ENCODE data around the gene ZNF586.
"Not testable (repeated sequence)": the region's sequence is repeated elsewhere in the genome, so short reads cannot be mapped to it uniquely, and the experiment has no call there.

The ZNF586 gene

GRCh38 chr19:57769345-57770131, at the start of gene ZNF586:
ZNF586 (plus strand) TSS chr19:57769676; CDS start chr19:57769843, 167 bp downstream.
- peak; percentile 78 for DNase-seq

DNA sequence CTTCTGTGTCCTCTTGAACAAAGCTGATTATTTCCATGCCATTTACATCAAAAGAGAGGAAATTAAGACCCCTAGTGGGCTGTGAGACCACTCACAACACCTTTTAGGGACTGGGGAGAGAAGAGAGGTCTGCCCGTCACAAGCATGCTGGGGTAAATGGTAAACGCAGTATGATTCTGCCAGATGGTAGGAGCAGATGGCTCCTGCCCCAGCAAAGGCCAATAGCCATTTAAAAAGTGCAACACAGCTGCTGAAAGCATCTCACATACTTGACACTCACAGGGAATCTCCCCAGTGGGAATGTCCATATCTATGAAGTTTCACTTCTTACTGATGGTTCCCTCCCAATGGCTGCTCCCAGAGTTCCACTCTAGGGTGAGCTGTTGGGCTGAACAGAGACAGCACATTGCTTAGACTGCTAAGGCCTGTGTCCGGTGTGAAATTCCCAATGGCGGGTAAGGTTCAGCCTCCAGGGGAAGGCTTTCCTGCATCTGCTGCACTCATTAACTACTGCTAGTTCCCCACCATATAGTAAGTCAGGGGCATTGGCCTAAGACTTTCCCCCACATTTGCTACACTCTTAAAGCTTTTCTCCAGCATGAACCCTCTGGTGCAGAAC, 49.5 kb upstream of the ZNF586 start:
- no peak for DNase-seq

DNA sequence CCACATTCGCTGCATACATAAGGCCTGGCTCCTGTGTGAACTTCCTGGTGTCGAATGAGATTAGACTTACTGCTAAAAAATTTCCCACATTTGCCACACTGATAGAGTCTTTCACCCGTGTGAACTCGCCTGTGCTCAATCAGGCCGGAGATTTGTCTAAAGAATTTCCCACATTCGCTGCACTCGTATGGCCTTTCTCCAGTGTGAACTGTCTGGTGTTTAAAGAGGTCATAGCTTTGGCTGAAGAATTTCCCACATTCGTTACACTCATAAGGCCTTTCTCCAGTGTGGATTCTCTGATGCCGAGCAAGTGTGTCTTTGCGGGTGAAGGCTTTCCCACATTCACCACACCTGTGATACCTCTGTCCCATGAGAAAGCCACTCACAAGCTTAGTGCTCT, 48.6 kb upstream of the ZNF586 start:
- DNase-seq, result no peak

GRCh38 chr19:57738320-57738719, 31.2 kb upstream of the ZNF586 start:
- DNase-seq, result peak; percentile 38

DNA sequence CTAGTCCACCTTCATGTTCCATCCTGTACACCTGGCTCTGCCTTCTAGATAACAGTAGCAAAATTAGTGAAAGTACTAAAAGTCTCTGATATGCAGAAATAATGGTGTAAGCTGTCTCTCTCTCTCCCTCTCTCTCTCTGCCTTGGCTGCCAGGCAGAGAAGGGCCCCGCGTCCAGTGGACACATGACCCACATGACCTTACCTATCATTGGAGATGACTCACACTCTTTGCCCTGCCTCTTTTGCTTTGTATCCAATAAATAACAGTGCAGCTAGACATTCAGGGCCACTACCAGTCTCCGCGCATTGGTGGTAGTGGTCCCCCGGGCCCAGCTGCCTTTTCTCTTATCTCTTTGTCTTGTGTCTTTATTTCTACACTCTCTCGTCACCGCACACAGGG, 30.7 kb upstream of the ZNF586 start:
- not testable (repeated sequence) for DNase-seq

DNA sequence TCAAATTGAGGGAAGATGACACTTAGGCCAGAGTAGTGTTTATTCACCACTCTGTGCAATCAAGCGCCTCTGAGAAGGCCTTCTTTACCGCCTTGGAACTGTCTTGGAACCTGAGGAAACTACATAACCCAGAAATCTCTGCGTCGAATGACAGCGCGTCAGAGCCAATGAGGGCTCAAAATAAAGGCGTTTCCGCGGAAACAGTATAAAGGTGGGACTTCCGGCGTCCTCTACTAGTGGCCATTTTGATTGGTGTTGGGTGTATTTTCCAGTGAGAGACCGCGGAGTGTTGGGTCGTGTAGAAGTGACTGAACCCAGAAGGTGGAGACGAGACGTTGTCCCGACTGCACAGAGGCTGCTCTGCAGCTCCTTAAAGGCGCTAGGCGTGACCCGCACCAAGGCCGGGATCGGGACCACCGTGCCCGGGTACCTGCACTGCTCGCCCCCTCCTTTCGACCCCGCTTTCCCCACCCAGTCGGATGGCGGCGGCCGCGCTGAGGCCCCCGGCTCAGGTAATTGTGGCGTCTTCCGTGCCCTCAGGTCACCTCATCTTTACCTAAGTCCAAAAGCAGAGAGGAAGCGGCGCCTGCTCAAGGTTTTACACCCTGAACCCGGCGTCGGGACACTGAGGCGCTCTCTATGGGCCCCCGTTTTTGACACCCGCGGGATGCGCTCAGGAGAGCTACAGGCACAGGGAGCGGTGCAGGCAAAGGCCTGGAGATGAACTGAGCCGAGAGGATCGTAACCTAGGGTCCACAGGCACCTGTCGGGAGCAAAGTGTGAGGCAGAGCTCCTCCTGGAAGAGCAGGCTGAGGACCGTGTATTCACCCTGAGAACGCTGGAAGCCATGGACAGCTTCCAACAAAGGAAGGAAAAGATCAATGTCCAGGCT, 22.6 kb upstream of the ZNF586 start, which contains the start of gene ZNF776:
Gene ZNF776 (plus strand): TSS at position 236 of the 892 bp plus-strand sequence. CDS start 244 bp downstream, at position 480.
- DNase-seq, result peak; percentile 74

DNA sequence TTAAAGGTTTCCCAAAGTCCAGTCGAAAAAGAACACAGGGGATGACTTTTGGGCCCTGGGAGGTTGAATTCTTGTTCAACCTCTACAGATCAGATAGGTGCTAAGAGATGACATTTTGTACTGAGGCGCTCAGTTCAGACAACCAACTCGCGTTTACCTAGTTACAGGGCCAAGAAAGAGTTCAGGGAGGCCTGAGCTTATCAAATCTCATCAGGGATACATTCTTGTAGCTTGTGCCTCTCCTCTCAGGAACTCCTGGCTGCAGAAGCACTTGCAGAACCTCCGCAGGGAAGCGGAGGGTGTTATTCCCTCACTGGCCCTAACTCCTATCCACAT, 22.0 kb upstream of the ZNF586 start:
- DNase-seq, result no peak

DNA sequence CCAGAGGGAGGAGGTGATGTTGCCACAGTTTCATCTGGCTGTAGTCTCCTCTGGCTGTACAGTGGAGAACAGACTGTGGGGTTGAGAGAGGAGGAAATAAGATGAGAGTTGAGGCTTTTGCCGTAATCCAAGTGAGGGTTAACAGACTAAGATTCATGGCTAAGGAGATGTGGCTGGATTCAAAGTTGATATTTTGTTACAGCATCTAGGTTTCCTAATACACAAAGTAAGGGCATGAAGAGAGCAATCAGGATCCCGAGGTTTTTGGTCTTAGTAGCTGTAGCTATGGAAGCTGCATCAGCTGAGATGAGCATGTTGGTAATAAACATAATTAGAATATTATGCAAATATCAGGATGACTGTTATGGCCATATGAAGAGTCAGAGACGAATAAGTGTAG, 21.4 kb upstream of the ZNF586 start:
- no peak for DNase-seq

GRCh38 chr19:57754091-57754673, 15.3 kb upstream of the ZNF586 start:
- DNase-seq, result no peak

- no peak for DNase-seq
These were observed 14.4 kb upstream of the ZNF586 start for GRCh38 chr19:57755031-57755430.

DNA sequence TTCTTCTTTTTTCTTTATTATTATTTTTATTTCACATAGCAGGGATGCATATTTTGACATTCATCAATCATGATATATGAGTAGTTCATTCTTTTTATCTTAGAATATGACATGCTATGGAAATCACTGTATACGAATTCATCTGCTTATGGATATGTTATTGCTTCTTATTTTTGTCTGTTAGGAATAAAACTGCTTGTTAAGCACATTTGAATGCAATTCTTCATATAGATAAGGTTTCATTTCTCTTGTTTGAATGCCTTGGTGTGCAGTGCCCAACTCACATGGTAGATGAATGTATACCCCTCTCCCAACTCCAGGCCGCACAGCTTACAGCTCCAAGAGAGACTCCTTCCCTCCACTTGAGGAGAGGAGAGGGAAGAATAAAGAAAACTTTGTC, 11.5 kb upstream of the ZNF586 start:
- no peak for DNase-seq

- DNase-seq, result no peak
These were observed 10.4 kb upstream of the ZNF586 start for GRCh38 chr19:57759096-57759495.

- DNase-seq, result no peak
These were observed 1.9 kb downstream of the ZNF586 start for GRCh38 chr19:57771417-57771816.

- no peak for DNase-seq
These were observed 4.0 kb downstream of the ZNF586 start for GRCh38 chr19:57773488-57773887.

GRCh38 chr19:57776764-57777296, 7.4 kb downstream of the ZNF586 start:
- DNase-seq, result no peak

- DNase-seq, result no peak
These were observed 8.9 kb downstream of the ZNF586 start for GRCh38 chr19:57778336-57778735.

GRCh38 chr19:57779220-57779845, 9.9 kb downstream of the ZNF586 start:
- DNase-seq, result no peak

DNA sequence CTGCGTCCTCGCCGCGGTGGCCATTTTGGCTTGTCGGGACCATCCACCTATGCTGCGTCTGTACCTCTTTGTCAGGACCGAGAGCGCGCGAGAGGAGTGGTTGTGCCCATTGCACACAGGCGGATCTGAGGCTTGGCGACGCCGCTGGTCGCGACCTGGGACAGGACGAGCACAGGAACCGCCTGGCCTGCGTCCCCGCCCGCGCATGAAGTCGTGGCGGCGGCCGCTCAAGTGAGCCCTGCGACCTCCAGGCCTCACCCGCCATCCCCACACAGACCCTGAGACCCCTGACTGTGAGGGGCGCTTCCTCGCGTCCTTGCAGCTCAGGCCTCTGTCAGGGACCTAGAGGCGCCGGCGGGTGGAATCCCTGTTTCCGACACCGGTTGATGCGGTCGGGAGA, 16.8 kb downstream of the ZNF586 start:
- DNase-seq, result no peak

DNA sequence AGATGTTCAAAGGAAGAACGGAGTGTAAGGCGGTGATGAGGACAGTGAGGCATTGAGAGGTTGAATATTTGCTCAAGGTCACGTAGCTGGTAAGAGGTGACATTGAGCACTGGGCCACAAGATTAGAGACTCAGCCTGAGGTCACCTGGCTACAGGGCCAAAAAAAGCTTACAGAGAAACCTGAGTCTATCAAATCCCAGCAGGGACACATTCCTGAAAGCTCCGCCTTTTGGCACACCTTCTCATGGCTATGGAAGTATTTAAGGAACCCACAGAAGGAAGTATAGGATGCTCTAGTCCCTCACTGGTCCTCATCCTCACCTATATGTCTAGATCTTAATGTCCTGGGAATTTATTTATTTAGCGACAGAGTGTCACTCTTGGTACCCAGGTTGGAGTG, 17.4 kb downstream of the ZNF586 start:
- DNase-seq, result no peak

- no peak for DNase-seq
These were observed 18.7 kb downstream of the ZNF586 start for GRCh38 chr19:57788114-57788692.

- no peak for DNase-seq
These were observed 19.8 kb downstream of the ZNF586 start for GRCh38 chr19:57789288-57789687.

GRCh38 chr19:57796580-57796979, 27.1 kb downstream of the ZNF586 start:
- DNase-seq, result not testable (repeated sequence)
